HepG2 (cell line): ENCODE data around the gene PYGO2. TPM values are rescaled to one million over a fixed set of nuclear protein-coding genes. Genes with fewer than 3 reads are reported as not detected.

Source experiments
- AGO1 ChIP-seq: fragments of 200-400 bp; formaldehyde crosslinking; IDR thresholded peaks from 2 replicates; pipeline ENCODE4 v1.6.1; 2017; ENCODE audit warnings: mild to moderate bottlenecking, low read depth, low read length, moderate library complexity; ENCODE audit not compliant: poor library complexity, severe bottlenecking
- BCL3 ChIP-seq: sonication (generic); formaldehyde crosslinking; IDR thresholded peaks from 2 replicates; pipeline ENCODE4 v1.5.1; 2020; ENCODE audit warnings: mild to moderate bottlenecking, missing genetic modification reagents, moderate library complexity
- CBX2 ChIP-seq, 2 experiments: fragments of 200-600 bp in 1 of 2; sonication (generic); formaldehyde crosslinking in 1 of 2; IDR thresholded peaks; 2 replicates each; pipeline versions ENCODE4 v1.7.0 to v1.8.1; 2018 to 2022; ENCODE audit warnings: low read depth in 2 of 2, low read length in 1 of 2, mild to moderate bottlenecking in 1 of 2, missing genetic modification reagents in 1 of 2
- CREB1 ChIP-seq, 2 experiments: fragments of 450-650 bp in 1 of 2; IDR thresholded peaks; 2 replicates each; pipeline ENCODE4 v1.6.1; 2016 to 2017; ENCODE audit warnings: control low read depth in 1 of 2, mild to moderate bottlenecking in 1 of 2, missing compliant biosample characterization in 1 of 2, missing genetic modification characterization in 1 of 2
- EED ChIP-seq: sonication (generic); formaldehyde crosslinking; IDR thresholded peaks from 2 replicates; pipeline ENCODE4 v1.5.0; 2020; ENCODE audit warnings: mild to moderate bottlenecking, missing genetic modification reagents
- KLF6 ChIP-seq: IDR thresholded peaks from 2 replicates; pipeline ENCODE4 v1.8.0; 2016; ENCODE audit warnings: missing biosample characterization, missing genetic modification reagents
- KLF9 ChIP-seq: IDR thresholded peaks from 2 replicates; pipeline ENCODE4 v1.6.1; 2016; ENCODE audit warnings: low read depth
- MED8 ChIP-seq: sonication (generic); formaldehyde crosslinking; IDR thresholded peaks from 2 replicates; pipeline ENCODE4 v1.8.1; 2023; ENCODE audit warnings: mild to moderate bottlenecking, missing genetic modification reagents; ENCODE audit not compliant: insufficient replicate concordance
- NFATC3 ChIP-seq: sonication (generic); formaldehyde crosslinking; IDR thresholded peaks from 2 replicates; pipeline ENCODE4 v1.5.1; 2020; ENCODE audit warnings: mild to moderate bottlenecking, missing genetic modification reagents
- RFXANK ChIP-seq: IDR thresholded peaks from 2 replicates; pipeline ENCODE4 v1.6.1; 2016
- STAT6 ChIP-seq: sonication (generic); formaldehyde crosslinking; IDR thresholded peaks from 2 replicates; pipeline ENCODE4 v1.4.0; 2020; ENCODE audit warnings: missing genetic modification reagents, mild to moderate bottlenecking, borderline replicate concordance
- TCF7 ChIP-seq: sonication (generic); IDR thresholded peaks from 2 replicates; pipeline ENCODE4 v1.6.1; 2016; ENCODE audit warnings: antibody characterized with exemption, low read depth
- TP53 ChIP-seq: sonication (generic); formaldehyde crosslinking; conservative IDR thresholded peaks from 2 replicates; pipeline ENCODE4 v1.4.0; 2020; ENCODE audit warnings: missing genetic modification reagents
- TRIM22 ChIP-seq: fragments of 450-650 bp; IDR thresholded peaks from 2 replicates; pipeline ENCODE4 v1.6.1; 2017
- ZNF605 ChIP-seq: sonication (generic); formaldehyde crosslinking; IDR thresholded peaks from 2 replicates; pipeline ENCODE4 v1.8.0; 2022; ENCODE audit warnings: mild to moderate bottlenecking, missing genetic modification reagents
- ZNF652 ChIP-seq: IDR thresholded peaks from 2 replicates; pipeline ENCODE4 v1.6.1; 2016; ENCODE audit warnings: low read depth, borderline replicate concordance
- polyA plus RNA-seq, 8 experiments: library from polyadenylated mRNA; depleted of rRNA in 3 of 8; stranded (reverse) in 7 of 8; unstranded in 1 of 8; fragments of >200 nt; fragmentation: Illumina TruSeq in 4 of 8; extraction: Trizol in 4 of 8; gene quantifications; 2 replicates each; pipeline versions ENCODE4 v1.2.1 to v1.2.3, GENCODE V29; 2011 to 2016; ENCODE audit warnings: low read depth in 4 of 8, missing spikeins in 1 of 8, mixed read lengths in 1 of 8; ENCODE audit not compliant: insufficient read depth in 1 of 8
- total RNA-seq, 5 experiments: library from RNA; depleted of rRNA; stranded (reverse); fragments of >200 nt; fragmentation: Illumina TruSeq; extraction: Trizol; gene quantifications; 2 replicates each; pipeline ENCODE4 v1.2.3, GENCODE V29; 2016; ENCODE audit warnings: low read depth in 1 of 5
- TF ChIP-seq, protein P1 (sequence below): sonication (generic); formaldehyde crosslinking; IDR thresholded peaks from 2 replicates; pipeline ENCODE4 v1.5.0; 2020; ENCODE audit warnings: mild to moderate bottlenecking, missing genetic modification reagents
- TF ChIP-seq, protein P2 (sequence below): sonication (generic); formaldehyde crosslinking; IDR thresholded peaks from 2 replicates; pipeline ENCODE4 v1.8.1; 2023; ENCODE audit warnings: mild to moderate bottlenecking, missing genetic modification reagents

The PYGO2 gene
- total and polyA plus RNA-seq, 2 of the 13 experiments (the other 11 are each of a cell fraction or from before 2014, with no cell fraction given), result 20.3 to 21.8 TPM

DNA sequence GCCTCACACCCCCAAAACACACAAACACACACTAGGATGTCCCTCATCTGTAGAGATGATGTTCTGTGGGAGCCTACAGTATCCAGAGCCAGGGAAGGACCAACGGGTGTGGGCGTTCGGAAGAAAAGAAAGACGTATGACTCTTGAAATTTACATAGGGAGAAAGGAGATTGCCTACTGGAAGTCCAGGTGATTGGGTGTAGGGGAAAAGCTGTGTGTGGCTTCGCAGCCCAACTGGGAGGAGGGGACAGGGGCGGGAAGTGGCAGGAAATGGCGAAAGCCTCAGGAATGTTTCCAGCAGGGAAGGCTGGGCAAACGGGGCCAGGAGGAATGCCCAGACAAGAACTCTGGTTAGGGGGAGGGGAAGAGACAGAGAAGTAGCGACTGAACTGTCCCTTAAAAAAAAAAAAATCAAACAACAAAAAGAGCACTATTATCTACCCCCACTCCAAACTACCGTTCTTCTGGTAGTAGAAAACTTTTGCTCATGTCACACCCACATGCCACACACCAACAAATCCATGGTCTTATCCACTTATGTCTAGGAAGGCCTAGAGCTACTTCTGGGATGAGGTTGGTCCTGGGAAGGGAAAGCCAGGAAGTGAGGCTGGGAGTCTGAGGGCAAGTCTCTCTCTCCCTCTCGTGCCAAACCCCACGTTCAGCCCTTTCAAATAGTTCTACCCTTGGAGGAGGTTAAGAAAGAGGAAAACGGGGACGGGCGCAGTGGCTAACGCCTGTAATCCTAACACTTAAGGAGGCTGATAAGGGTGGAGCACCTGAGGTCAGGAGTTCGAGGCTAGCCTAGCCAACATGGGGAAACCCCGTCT is 11.1 kb upstream of the PYGO2 start (continued):
- TF ChIP-seq STAT6 (CRISPR knock-in tag), result no peak; the same call in 1 of the 2 replicates
- TF ChIP-seq TP53 (CRISPR knock-in tag), result no peak
- TF ChIP-seq MED8 (CRISPR knock-in tag), result no peak
- TF ChIP-seq ZNF605 (CRISPR knock-in tag), result no peak
- TF ChIP-seq RFXANK (CRISPR knock-in tag), result peak; percentile 63; the same call in 1 of the 2 replicates
- peak; percentile 41; the same call in 1 of the 2 replicates for TF ChIP-seq KLF6 (CRISPR knock-in tag)
- no peak for TF ChIP-seq TCF7
- TF ChIP-seq KLF9, result no peak
- TF ChIP-seq, protein P1, sequence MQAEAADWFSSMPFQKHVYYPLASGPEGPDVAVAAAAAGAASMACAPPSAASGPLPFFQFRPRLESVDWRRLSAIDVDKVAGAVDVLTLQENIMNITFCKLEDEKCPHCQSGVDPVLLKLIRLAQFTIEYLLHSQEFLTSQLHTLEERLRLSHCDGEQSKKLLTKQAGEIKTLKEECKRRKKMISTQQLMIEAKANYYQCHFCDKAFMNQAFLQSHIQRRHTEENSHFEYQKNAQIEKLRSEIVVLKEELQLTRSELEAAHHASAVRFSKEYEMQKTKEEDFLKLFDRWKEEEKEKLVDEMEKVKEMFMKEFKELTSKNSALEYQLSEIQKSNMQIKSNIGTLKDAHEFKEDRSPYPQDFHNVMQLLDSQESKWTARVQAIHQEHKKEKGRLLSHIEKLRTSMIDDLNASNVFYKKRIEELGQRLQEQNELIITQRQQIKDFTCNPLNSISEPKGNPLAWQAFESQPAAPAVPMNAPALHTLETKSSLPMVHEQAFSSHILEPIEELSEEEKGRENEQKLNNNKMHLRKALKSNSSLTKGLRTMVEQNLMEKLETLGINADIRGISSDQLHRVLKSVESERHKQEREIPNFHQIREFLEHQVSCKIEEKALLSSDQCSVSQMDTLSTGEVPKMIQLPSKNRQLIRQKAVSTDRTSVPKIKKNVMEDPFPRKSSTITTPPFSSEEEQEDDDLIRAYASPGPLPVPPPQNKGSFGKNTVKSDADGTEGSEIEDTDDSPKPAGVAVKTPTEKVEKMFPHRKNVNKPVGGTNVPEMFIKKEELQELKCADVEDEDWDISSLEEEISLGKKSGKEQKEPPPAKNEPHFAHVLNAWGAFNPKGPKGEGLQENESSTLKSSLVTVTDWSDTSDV (CRISPR knock-in tag), result no peak
- TF ChIP-seq, protein P2, sequence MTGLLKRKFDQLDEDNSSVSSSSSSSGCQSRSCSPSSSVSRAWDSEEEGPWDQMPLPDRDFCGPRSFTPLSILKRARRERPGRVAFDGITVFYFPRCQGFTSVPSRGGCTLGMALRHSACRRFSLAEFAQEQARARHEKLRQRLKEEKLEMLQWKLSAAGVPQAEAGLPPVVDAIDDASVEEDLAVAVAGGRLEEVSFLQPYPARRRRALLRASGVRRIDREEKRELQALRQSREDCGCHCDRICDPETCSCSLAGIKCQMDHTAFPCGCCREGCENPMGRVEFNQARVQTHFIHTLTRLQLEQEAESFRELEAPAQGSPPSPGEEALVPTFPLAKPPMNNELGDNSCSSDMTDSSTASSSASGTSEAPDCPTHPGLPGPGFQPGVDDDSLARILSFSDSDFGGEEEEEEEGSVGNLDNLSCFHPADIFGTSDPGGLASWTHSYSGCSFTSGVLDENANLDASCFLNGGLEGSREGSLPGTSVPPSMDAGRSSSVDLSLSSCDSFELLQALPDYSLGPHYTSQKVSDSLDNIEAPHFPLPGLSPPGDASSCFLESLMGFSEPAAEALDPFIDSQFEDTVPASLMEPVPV (CRISPR knock-in tag), result peak; percentile 34; the same call in 1 of the 2 replicates
- TF ChIP-seq EED, result no peak
- no peak for TF ChIP-seq AGO1
- TF ChIP-seq CBX2 (IDR thresholded peaks at IDR 0.05; ENCODE audit: low read depth, low read length), result no peak
- no peak for TF ChIP-seq CBX2 (CRISPR knock-in tag; IDR thresholded peaks at IDR 0.05; ENCODE audit: low read depth)
- no peak for TF ChIP-seq NFATC3 (CRISPR knock-in tag)
- TF ChIP-seq ZNF652 (CRISPR knock-in tag), result no peak
- TF ChIP-seq BCL3 (CRISPR knock-in tag), result 0 out of 2 replicates have a peak, but pooled peaks have one; percentile 6
- no peak for TF ChIP-seq TRIM22
- no peak for TF ChIP-seq CREB1 (IDR thresholded peaks at IDR 0.05)
- peak; percentile 81; the same call in 1 of the 2 replicates for TF ChIP-seq CREB1 (CRISPR knock-in tag; IDR thresholded peaks at IDR 0.05)
